HG03135 (cell line): ENCODE data around the gene PNPLA5.
"Not testable (repeated sequence)": the region's sequence is repeated elsewhere in the genome, so short reads cannot be mapped to it uniquely, and the experiment has no call there.

Source experiments
- ATAC-seq: cut with Tn5 transposase; IDR thresholded peaks from one replicate; pipeline ENCODE4 v1.9.1; 2021; ENCODE audit warnings: mild to moderate bottlenecking, moderate library complexity; ENCODE audit not compliant: unreplicated experiment

PNPLA5 gene

GRCh38 chr22:43881091-43882061, 10.4 kb downstream of the PNPLA5 start:
- ATAC-seq: no peak

DNA sequence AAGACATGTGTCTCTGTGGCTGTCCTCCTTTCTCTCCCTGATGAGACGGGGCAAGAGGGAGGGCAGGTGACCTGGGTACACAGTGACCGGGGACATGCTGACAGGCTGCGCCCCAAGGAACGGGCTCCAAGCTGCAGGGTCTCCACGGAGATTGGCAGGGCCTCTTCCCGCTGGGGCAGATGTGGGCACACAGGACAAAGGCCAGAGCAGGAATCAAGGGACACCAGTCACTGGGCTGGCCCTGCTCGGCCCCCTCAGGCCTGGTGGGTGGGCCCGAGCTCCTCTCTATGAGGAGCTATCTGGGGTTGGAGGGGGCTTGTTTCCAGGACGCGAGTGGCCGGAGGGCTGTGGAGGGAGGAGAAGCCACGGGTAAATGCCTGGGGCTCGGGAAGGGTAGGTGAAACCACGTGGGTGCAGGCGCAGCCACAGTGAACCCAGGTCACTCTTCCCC, 11.2 kb downstream of the PNPLA5 start:
- ATAC-seq: no peak

GRCh38 chr22:43879901-43880540, 11.8 kb downstream of the PNPLA5 start:
- no peak for ATAC-seq

- ATAC-seq: no peak
Measured at GRCh38 chr22:43878831-43879550, 12.8 kb downstream of the PNPLA5 start.

- no peak for ATAC-seq
Measured at GRCh38 chr22:43878079-43878795, 13.6 kb downstream of the PNPLA5 start.

DNA sequence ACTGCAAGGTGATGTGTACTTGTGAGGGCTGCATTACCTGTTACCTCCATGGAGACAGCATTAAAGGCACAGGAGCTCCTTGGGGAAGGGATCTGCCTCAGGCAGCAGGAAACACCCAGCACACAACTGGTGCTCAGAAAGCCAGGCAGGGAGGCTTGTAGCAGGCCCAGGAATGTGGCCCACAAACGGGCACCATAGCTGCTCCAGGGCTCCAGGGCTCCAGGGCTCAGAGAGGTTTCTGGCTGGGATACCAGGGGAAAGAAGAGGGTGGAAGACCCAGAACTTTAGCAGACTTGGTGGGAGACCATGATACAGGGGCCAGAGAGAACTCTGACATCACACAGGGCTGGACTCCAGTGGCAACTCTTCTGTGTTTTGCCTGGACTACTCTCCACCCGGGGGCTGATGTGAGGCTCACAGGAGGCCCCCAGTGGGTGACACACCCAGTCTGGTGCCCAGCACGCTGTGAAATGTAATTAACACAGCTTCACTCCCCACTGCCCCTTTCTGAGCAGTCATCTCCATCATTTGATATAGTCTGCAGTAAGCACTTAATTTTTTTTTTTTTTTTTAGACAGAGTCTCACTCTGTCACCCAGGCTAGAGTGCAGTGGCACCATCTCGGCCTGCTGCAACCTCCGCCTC, 14.8 kb downstream of the PNPLA5 start:
- no peak for ATAC-seq

DNA sequence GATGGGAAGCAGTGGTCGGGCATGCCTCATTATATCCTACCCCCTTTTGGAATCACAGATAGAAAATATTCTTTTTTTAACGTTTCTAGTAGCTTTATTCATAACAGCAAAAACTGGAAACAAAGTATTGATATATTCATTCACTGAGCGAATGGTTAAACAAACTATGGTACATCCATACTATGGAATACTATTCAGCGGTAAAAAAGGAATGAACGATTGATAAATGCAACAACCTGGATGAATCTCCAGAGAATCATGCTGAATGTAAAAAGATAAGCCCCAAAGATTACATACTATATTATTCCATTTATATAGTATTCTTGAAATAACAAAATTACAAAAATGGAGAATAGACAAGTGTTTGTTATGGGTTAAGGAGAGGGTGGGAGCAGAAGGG, 22.0 kb downstream of the PNPLA5 start:
- no peak for ATAC-seq

GRCh38 chr22:43869001-43869400, 22.8 kb downstream of the PNPLA5 start:
- not testable (repeated sequence) for ATAC-seq

DNA sequence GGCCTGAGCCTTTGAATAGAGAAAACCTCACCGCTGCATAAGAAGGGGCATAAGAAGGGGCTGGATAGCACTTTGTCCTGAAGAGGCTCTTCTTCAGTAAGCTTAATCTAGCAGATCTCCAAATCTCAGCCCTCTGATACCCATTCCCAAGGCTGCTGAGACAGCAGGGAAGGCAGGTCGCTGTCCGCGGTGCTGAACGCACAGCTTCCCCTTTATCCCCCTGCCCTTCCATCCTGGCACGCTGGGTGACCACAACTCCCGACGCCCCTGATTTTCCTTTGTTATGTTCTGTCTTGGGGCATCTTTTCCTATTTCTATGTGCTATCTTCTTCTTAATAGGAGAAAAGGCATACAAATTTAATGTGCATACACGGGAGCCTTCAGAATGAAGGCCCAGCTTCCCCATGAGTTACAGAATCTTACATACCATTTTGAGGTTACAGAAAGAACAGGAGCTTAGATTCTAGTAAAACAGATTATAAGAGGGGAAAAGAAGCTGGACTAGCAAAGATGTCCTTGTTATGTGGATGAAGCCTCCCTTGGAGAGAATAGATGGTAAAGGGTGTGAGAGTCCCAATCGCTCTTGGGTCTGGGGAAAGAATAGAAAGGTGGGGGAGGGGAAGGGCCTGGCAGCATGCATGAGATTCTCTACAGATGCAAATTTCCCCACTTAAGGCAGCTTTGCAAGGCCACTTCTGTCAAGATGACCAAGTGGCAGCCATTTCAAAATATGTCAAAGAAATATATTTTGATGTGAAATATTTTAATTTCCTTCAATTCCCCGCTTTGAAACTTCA, 23.8 kb downstream of the PNPLA5 start:
- no peak for ATAC-seq

- no peak for ATAC-seq
Measured at GRCh38 chr22:43862882-43863202, 29.0 kb downstream of the PNPLA5 start.

DNA sequence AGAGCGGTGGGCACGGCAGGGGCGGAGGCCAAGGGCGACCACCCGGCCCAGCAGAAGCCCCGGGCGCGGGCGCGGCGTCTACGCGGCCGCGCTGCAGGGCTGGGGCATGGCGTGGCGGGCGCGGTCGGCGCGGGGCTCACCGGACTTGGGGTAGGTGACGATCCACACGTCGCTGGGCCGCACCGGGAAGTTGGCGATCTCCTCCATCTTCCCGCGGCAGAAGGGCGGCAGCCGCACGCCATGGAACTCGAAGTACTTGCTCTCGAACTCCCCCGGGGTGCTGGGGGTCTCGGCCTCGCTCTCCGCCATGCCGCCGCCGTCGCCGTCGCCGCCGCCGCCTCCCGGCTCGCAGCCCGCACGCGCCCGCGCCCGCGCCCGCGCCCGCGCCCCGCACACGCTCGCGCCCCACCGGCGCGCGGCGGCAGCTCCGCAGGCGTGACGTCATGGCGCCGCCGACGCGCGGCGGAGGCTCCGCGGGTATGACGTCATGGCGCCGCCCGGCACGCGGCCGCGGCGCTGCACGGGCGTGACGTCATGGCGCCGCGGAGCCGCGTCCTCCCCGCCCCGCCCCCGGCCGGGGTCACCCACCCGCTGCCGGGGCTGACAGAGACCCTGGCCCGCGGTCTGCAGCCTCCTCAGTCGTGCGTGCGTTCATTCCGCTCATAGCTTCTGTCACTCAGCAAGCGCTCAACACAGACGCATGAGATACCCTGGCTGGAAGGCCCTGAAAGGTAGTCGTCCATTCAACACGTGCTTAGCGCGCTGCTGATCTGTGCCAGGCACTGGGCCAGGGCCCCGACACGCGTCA, 29.5 kb downstream of the PNPLA5 start, which contains the start of gene SULT4A1:
Gene SULT4A1 (minus strand): TSS at position 440 of the 808 bp plus-strand sequence. CDS start 131 bp downstream, at position 309.
- ATAC-seq: no peak

- ATAC-seq: no peak
Measured at GRCh38 chr22:43861529-43861928, 30.3 kb downstream of the PNPLA5 start.

DNA sequence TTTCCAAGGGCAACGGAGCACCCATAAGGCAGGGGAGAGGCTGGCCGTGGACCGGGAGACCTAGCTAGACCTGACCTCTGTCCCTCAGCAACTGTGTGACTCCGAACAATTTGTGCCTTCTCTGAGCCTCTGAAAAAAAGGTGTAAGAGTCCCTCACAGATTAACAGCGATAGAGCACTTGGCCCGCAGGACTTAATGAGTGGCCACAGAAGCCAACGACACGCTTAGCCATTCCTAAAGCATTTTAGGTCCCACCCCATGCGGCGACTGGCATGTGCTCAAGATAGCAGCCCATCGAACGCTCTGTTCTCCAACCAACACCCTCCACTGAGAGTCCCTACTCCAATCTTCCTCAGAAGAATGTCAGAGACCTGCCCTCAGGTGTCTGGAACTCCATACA, 31.0 kb downstream of the PNPLA5 start:
- ATAC-seq: no peak

GRCh38 chr22:43860126-43860525, 31.7 kb downstream of the PNPLA5 start:
- no peak for ATAC-seq

- ATAC-seq: no peak
Measured at GRCh38 chr22:43859621-43860020, 32.2 kb downstream of the PNPLA5 start.

DNA sequence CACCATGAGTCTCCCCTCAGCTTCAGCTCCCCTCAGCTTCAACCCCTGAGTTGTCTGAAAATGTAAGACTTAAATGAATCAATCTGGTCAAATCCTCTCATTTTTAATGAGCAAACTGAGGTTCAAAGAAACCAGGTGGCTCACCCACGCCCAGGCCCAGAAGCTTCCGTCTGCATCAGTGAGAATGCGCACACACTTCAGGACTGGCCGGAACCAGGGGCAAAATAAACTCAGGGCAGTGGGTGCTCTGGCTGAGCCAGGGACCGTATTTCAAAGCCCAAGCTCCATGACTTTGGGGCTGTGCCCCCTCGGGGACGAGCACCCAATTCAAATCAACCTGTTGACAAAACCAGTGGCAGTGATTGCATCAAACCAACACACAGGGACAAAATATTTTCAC, 32.6 kb downstream of the PNPLA5 start:
- ATAC-seq: no peak

- no peak for ATAC-seq
Measured at GRCh38 chr22:43858156-43858895, 33.5 kb downstream of the PNPLA5 start.

GRCh38 chr22:43857367-43857766, 34.4 kb downstream of the PNPLA5 start:
- ATAC-seq: no peak
